Measurements from ENCODE around the gene NEB. TPM values are rescaled to one million over a fixed set of nuclear protein-coding genes. Genes with fewer than 3 reads are reported as not detected.
A peak's percentile ranks its signal among the peaks of the same experiment; 100 is the strongest.

NEB gene
- total and polyA plus RNA-seq, 10 donors = 0.96 to 6.2 (median 2.4) TPM

GRCh38 chr2:151640087-151640486 lies 94.2 kb downstream of the NEB start:
- Histone ChIP-seq H3K4me3 (no peak overlapping the region), H3K36me3 (no peaks in the 10 kb centered on the region), H3K9me3 (peaks cover 0 to 5% (median 3%) of the 10 kb centered on the region in 8 donors), H3K4me1 (peaks cover 11 to 32% (median 24%) of the 10 kb centered on the region in 6 donors), H3K27ac (no peak overlapping the region), H3K27me3 (replicated peaks in 1 of 7) (no peaks in the 10 kb centered on the region)
- DNase-seq = no peak
- WGBS, 5 donors = 86 to 97% (median 96%) methylated on average over 8 to 9 of the region's 9 CpGs
- intact Hi-C loops (cut with DNase I; ENCODE audit: low total_unique reads) = no loop called here
- no peak for TF ChIP-seq POLR2A (IDR thresholded peaks at IDR 0.05)
- no peak for TF ChIP-seq POLR2AphosphoS5 (IDR thresholded peaks at IDR 0.05)
- no peak for TF ChIP-seq CTCF (IDR thresholded peaks at IDR 0.05 in 8 of 11, conservative IDR thresholded peaks at IDR 0.05 in 3 of 11)

GRCh38 chr2:151638990-151639389 lies 95.3 kb downstream of the NEB start:
- no peak for TF ChIP-seq POLR2A (IDR thresholded peaks at IDR 0.05)
- intact Hi-C loops (cut with DNase I; ENCODE audit: low total_unique reads) = no loop called here
- Histone ChIP-seq H3K4me3 (no peak overlapping the region), H3K27me3 (replicated peaks in 1 of 7) (no peaks in the 10 kb centered on the region), H3K9me3 (peaks cover 0 to 14% (median 9%) of the 10 kb centered on the region in 8 donors), H3K27ac (peak overlapping the region in 6 of 8 donors; percentile 78 to 89 (median 82)), H3K4me1 (peaks cover 11 to 32% (median 24%) of the 10 kb centered on the region in 6 donors), H3K36me3 (no peaks in the 10 kb centered on the region)
- WGBS, 5 donors = 85 to 100% (median 98%) methylated on average over 1 of the region's 1 CpG
- DNase-seq = no peak

GRCh38 chr2:151638191-151638933 lies 95.9 kb downstream of the NEB start:
- H3K27ac ChIP-seq = peak overlapping the region; percentile 71 to 89 (median 80)
- no peak for DNase-seq
- peaks cover 11 to 32% (median 24%) of the 10 kb centered on the region in 6 donors for H3K4me1 ChIP-seq
- intact Hi-C loops (cut with DNase I; ENCODE audit: low total_unique reads) = no loop called here
- 18 to 29% (median 22%) methylated on average over 4 of the region's 4 CpGs for WGBS, 5 donors
- TF ChIP-seq POLR2A (IDR thresholded peaks at IDR 0.05) (no peak), CTCF (IDR thresholded peaks at IDR 0.05 in 8 of 11, conservative IDR thresholded peaks at IDR 0.05 in 3 of 11) (no peak), POLR2AphosphoS5 (IDR thresholded peaks at IDR 0.05) (no peak)
- H3K9me3 ChIP-seq = peaks cover 0 to 14% (median 9%) of the 10 kb centered on the region in 8 donors
- H3K4me3 ChIP-seq = peak overlapping the region in 1 of 8 donors; percentile 52
- H3K27me3 ChIP-seq (replicated peaks in 1 of 7) = no peaks in the 10 kb centered on the region
- H3K36me3 ChIP-seq = no peaks in the 10 kb centered on the region

- TF ChIP-seq POLR2A (IDR thresholded peaks at IDR 0.05) = no peak
- TF ChIP-seq POLR2AphosphoS5 (IDR thresholded peaks at IDR 0.05) = peak in 2 of 3 donors; percentile 37 to 49
- WGBS, 5 donors = 8 to 21% (median 18%) methylated on average over 8 of the region's 8 CpGs
- intact Hi-C loops (cut with DNase I; ENCODE audit: low total_unique reads) = no loop called here
- H3K36me3 ChIP-seq = no peaks in the 10 kb centered on the region
- peak; percentile 87 for DNase-seq
- no peaks in the 10 kb centered on the region for H3K27me3 ChIP-seq (replicated peaks in 1 of 7)
- H3K4me3 ChIP-seq = peak overlapping the region in 3 of 8 donors; percentile 13 to 52 (median 15)
- peaks cover 11 to 32% (median 24%) of the 10 kb centered on the region in 6 donors for H3K4me1 ChIP-seq
- peak overlapping the region; percentile 71 to 89 (median 80) for H3K27ac ChIP-seq
- peaks cover 0 to 14% (median 9%) of the 10 kb centered on the region in 8 donors for H3K9me3 ChIP-seq
Observed at GRCh38 chr2:151637271-151637781, 97.0 kb downstream of the NEB start.

Data from spleen (tissue), 11 donors.